GM23338 (cell line): ENCODE measurements around the gene CIAO3. TPM values are rescaled to one million over a fixed set of nuclear protein-coding genes. Genes with fewer than 3 reads are reported as not detected.

Experiments
- ATAC-seq: fragments of 200-7000 bp; cut with Tn5 transposase; 3 replicates; pipeline ENCODE4 v1.9.1; 2020
- DNase-seq: peaks from one replicate; pipeline ENCODE4 v3.0.0-alpha.2; 2015; ENCODE audit warnings: low spot score
- H2AFZ ChIP-seq: fragments of 200-600 bp; sonication (generic); 2 replicates; pipeline ENCODE4 v1.8.0; 2016; ENCODE audit warnings: antibody characterized with exemption, mild to moderate bottlenecking, moderate library complexity
- H3F3A ChIP-seq: fragments of 200-600 bp; sonication (generic); replicated peaks from 2 replicates; pipeline ENCODE4 v1.8.0; 2017; ENCODE audit warnings: antibody characterized with exemption, mixed run types, low read depth
- H3K27ac ChIP-seq: fragments of 200-600 bp; sonication (generic); 2 replicates; pipeline ENCODE4 v1.6.1; 2016; ENCODE audit warnings: low read depth
- H3K27me3 ChIP-seq: fragments of 200-600 bp; sonication (generic); 2 replicates; pipeline ENCODE4 v1.8.0; 2016; ENCODE audit warnings: mild to moderate bottlenecking, mixed run types, moderate library complexity; ENCODE audit not compliant: insufficient read depth
- H3K36me3 ChIP-seq: fragments of 200-600 bp; sonication (generic); 2 replicates; pipeline ENCODE4 v1.8.0; 2016; ENCODE audit warnings: mild to moderate bottlenecking; ENCODE audit not compliant: insufficient read depth
- H3K4me1 ChIP-seq: fragments of 200-600 bp; sonication (generic); 2 replicates; pipeline ENCODE4 v1.8.0; 2016; ENCODE audit warnings: mild to moderate bottlenecking, moderate library complexity; ENCODE audit not compliant: insufficient read depth
- H3K4me2 ChIP-seq: fragments of 200-600 bp; sonication (generic); 2 replicates; pipeline ENCODE4 v1.7.1; 2017; ENCODE audit warnings: mixed run types
- H3K4me3 ChIP-seq: fragments of 200-600 bp; sonication (generic); 2 replicates; pipeline ENCODE4 v1.6.1; 2016; ENCODE audit warnings: mixed run types
- H3K79me2 ChIP-seq: fragments of 200-600 bp; sonication (generic); replicated peaks from 2 replicates; pipeline ENCODE4 v1.8.0; 2017; ENCODE audit warnings: mild to moderate bottlenecking; ENCODE audit not compliant: insufficient read depth
- H3K9me2 ChIP-seq: fragments of 200-600 bp; sonication (generic); 2 replicates; pipeline ENCODE4 v1.8.0; 2017; ENCODE audit not compliant: insufficient read depth
- H4K20me1 ChIP-seq: fragments of 200-600 bp; sonication (generic); replicated peaks from 2 replicates; pipeline ENCODE4 v1.8.0; 2017; ENCODE audit warnings: mild to moderate bottlenecking; ENCODE audit not compliant: insufficient read depth
- H3K27ac Mint-ChIP-seq: 2 replicates; pipeline ENCODE4 v1.8.0; 2020; ENCODE audit warnings: inconsistent platforms, mild to moderate bottlenecking, moderate library complexity, mixed read lengths
- H3K27me3 Mint-ChIP-seq: 3 replicates; pipeline ENCODE4 v1.8.0; 2022; ENCODE audit warnings: low read depth, mild to moderate bottlenecking, moderate library complexity, mixed read lengths, inconsistent platforms; ENCODE audit not compliant: insufficient read depth, poor library complexity
- H3K36me3 Mint-ChIP-seq: 3 replicates; pipeline ENCODE4 v1.8.0; 2021; ENCODE audit warnings: low read depth, mild to moderate bottlenecking, inconsistent platforms, moderate library complexity, mixed read lengths
- H3K4me1 Mint-ChIP-seq: 3 replicates; pipeline ENCODE4 v1.8.0; 2020; ENCODE audit warnings: mild to moderate bottlenecking, inconsistent platforms, mixed read lengths
- H3K4me3 Mint-ChIP-seq: 3 replicates; pipeline ENCODE4 v1.8.0; 2021; ENCODE audit warnings: moderate library complexity, mild to moderate bottlenecking, inconsistent platforms, mixed read lengths
- H3K9me3 Mint-ChIP-seq: 3 replicates; pipeline ENCODE4 v1.8.0; 2020; ENCODE audit warnings: moderate library complexity, mild to moderate bottlenecking, inconsistent platforms, mixed read lengths
- POLR2AphosphoS5 ChIP-seq: IDR thresholded peaks from 2 replicates; pipeline ENCODE4 v1.6.1; 2016; ENCODE audit warnings: antibody characterized with exemption, low read depth
- STAT1 ChIP-seq: IDR thresholded peaks from one replicate; pipeline ENCODE4 v1.6.1; 2016; ENCODE audit warnings: antibody characterized with exemption; ENCODE audit not compliant: unreplicated experiment
- ZNF462 ChIP-seq: fragments of 250-450 bp; sonication (Bioruptor Pico); IDR thresholded peaks from 2 replicates; pipeline ENCODE4 v1.5.0; 2020; ENCODE audit warnings: mild to moderate bottlenecking, moderate library complexity
- polyA plus RNA-seq: library from polyadenylated mRNA; unstranded; fragments of >200 nt; fragmentation: Nextera tagmentation; extraction: Ambion mirVana; gene quantifications from 2 replicates; pipeline ENCODE4 v1.2.1, GENCODE V29; 2016
- total RNA-seq: library from RNA; depleted of rRNA; stranded (reverse); fragments of >200 nt; shearing (Covaris generic); gene quantifications from 2 replicates; pipeline ENCODE4 v1.2.3, GENCODE V29; 2014
- TF ChIP-seq, protein P1 (sequence below): IDR thresholded peaks from 2 replicates; pipeline ENCODE4 v1.6.1; 2016; ENCODE audit warnings: antibody characterized with exemption

Gene CIAO3
- total and polyA plus RNA-seq, 2 experiments from 2014 or later: 13.0 to 42.3 TPM

DNA sequence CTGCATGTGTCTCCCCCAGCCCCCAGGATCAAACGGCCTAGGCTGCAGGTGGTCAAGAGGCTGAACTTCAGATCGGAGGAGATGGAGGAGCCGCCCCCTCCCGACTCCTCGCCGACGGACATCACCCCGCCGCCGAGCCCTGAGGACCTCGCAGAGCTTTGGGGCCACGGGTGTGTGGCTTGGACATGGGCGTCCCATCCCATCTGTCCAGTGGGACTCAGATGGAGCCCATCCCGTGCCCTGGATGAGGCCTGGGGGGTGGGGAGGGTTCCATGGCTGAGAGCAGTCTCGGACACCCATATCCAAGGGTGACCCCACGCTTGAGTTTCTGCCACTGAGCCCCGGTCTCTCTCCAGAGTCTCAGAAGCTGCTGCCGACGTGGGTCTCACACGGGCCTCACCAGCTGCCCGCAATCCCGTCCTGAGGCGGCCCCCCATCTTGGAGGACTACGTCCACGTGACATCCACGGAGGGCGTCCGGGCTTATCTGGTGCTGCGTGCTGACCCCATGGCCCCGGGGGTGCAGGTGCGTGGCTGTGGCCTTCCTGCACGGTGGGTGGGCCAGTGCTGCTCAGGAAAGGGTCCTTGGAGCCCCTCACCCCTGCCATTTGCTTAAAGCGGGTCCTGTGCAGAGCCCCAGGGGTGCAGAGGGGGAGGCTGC is 48.5 kb upstream of the CIAO3 start (continued):
- TF ChIP-seq ZNF462 (CRISPR knock-in tag): no peak
- TF ChIP-seq STAT1: no peak
- TF ChIP-seq, protein P1, sequence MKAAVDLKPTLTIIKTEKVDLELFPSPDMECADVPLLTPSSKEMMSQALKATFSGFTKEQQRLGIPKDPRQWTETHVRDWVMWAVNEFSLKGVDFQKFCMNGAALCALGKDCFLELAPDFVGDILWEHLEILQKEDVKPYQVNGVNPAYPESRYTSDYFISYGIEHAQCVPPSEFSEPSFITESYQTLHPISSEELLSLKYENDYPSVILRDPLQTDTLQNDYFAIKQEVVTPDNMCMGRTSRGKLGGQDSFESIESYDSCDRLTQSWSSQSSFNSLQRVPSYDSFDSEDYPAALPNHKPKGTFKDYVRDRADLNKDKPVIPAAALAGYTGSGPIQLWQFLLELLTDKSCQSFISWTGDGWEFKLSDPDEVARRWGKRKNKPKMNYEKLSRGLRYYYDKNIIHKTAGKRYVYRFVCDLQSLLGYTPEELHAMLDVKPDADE: no peak

GRCh38 chr16:788399-789126 is 47.8 kb upstream of the CIAO3 start, which contains the start of gene CHTF18:
Gene CHTF18, plus strand, starts transcription at chr16:788620. Its CDS starts 65 bp downstream, at chr16:788685.
- Histone ChIP-seq H4K20me1 (peaks cover 10% of the 10 kb centered on the region), H3K4me2 (peak within 1 kb of the TSS; percentile 91), H2AFZ (no peak within 1 kb of the TSS), H3K9me2 (no peaks in the 10 kb centered on the region), H3K36me3 (no peaks in the 10 kb centered on the region; the same call in 1 of the 2 replicates), H3F3A (no peaks in the 10 kb centered on the region), H3K27ac (no peak within 1 kb of the TSS), H3K79me2 (peaks cover 11% of the 10 kb centered on the region; the same call in 1 of the 2 replicates), H3K4me1 (no peaks in the 10 kb centered on the region), H3K27me3 (no peaks in the 10 kb centered on the region), H3K4me3 (peak within 1 kb of the TSS; percentile 90)
- no peaks in the 10 kb centered on the region; the same call in 2 of the 3 replicates for H3K9me3 Mint-ChIP-seq
- H3K4me1 Mint-ChIP-seq: no peaks in the 10 kb centered on the region
- ATAC-seq (peak; percentile 64), DNase-seq (peak; percentile 93)
- peak within 1 kb of the TSS; percentile 88 for H3K4me3 Mint-ChIP-seq
- H3K27me3 Mint-ChIP-seq: peaks cover 14% of the 10 kb centered on the region
- H3K36me3 Mint-ChIP-seq: peaks cover 17% of the 10 kb centered on the region
- peak within 1 kb of the TSS; percentile 86; the same call in 1 of the 2 replicates for H3K27ac Mint-ChIP-seq
- no peak for TF ChIP-seq ZNF462 (CRISPR knock-in tag)
- TF ChIP-seq POLR2AphosphoS5: peak; percentile 71
